H1 (cell line): Measurements from ENCODE around the gene GATA5. TPM values are rescaled to one million over a fixed set of nuclear protein-coding genes. Genes with fewer than 3 reads are reported as not detected.

ENCODE experiments used
- BCL11A ChIP-seq, 2 experiments: IDR thresholded peaks; one replicate each; pipeline ENCODE4 v1.6.1; 2011; ENCODE audit warnings: low read depth in 2 of 2, low read length in 2 of 2, mild to moderate bottlenecking in 2 of 2
- BRCA1 ChIP-seq: IDR thresholded peaks from 2 replicates; pipeline ENCODE4 v1.6.1; 2012; ENCODE audit warnings: low read depth, low read length, improper control_type of control experiment
- CHD1 ChIP-seq: IDR thresholded peaks from 2 replicates; pipeline ENCODE4 v1.6.1; 2012; ENCODE audit warnings: low read depth, low read length, improper control_type of control experiment
- FOSL1 ChIP-seq: IDR thresholded peaks from 2 replicates; pipeline ENCODE4 v1.6.1; 2011; ENCODE audit warnings: mild to moderate bottlenecking, low read depth, low read length, moderate library complexity; ENCODE audit not compliant: insufficient read depth
- POLR2A ChIP-seq, 2 experiments: IDR thresholded peaks; 1 replicate in 1 of 2; 2 replicates in 1 of 2; pipeline ENCODE4 v1.6.1; 2011; ENCODE audit warnings: low read depth in 2 of 2, low read length in 2 of 2, mild to moderate bottlenecking in 2 of 2; ENCODE audit errors: control extremely low read depth in 1 of 2
- POLR2AphosphoS5 ChIP-seq: IDR thresholded peaks from 2 replicates; pipeline ENCODE4 v1.6.1; 2011; ENCODE audit warnings: low read depth, low read length
- POU5F1 ChIP-seq: IDR thresholded peaks from 2 replicates; pipeline ENCODE4 v1.6.1; 2011; ENCODE audit warnings: low read depth, mild to moderate bottlenecking, low read length, moderate library complexity
- TEAD4 ChIP-seq: IDR thresholded peaks from 2 replicates; pipeline ENCODE4 v1.6.1; 2012; ENCODE audit warnings: low read depth, low read length, inconsistent platforms, mixed read lengths
- polyA plus RNA-seq, 7 experiments: library from polyadenylated mRNA; depleted of rRNA in 3 of 7; stranded (reverse) in 5 of 7; unstranded in 2 of 7; fragments of >200 nt in 5 of 7; fragments of 200-250 nt in 2 of 7; gene quantifications; 1 replicate in 5 of 7; 2 replicates in 1 of 7; 4 replicates in 1 of 7; pipeline versions ENCODE4 v1.2.1 to v1.2.3, GENCODE V29; 2011 to 2013; ENCODE audit warnings: missing spikeins in 2 of 7, mixed read lengths in 2 of 7
- total RNA-seq: library from RNA; stranded (reverse); fragmentation: NEBNext Ultra II Directional; extraction: Animal tissue kit (Norgen Biotek cat#: 25700); gene quantifications from 2 replicates; pipeline ENCODE4 v1.2.1, GENCODE V29; 2021

Gene GATA5
- total and polyA plus RNA-seq, 2 of the 8 experiments (the other 6 are each of a cell fraction or from before 2014, with no cell fraction given), result 0.08 to 0.11 TPM

- TF ChIP-seq POLR2A (IDR thresholded peaks at IDR 0.05; ENCODE audit: control extremely low read depth in 1 of 2, low read depth in 2 of 2, low read length in 2 of 2) (no peak), TEAD4 (no peak), BRCA1 (no peak), FOSL1 (no peak), POLR2AphosphoS5 (no peak), CHD1 (no peak), POU5F1 (no peak), BCL11A (IDR thresholded peaks at IDR 0.05; ENCODE audit: low read depth in 2 of 2, low read length in 2 of 2) (no peak)
Observed at GRCh38 chr20:62493253-62493885, 17.6 kb upstream of the GATA5 start (continued).
